AG09309 (cell line): Measurements from ENCODE around the gene PROCR.
A peak's percentile ranks its signal among the peaks of the same experiment; 100 is the strongest.
"Not testable (repeated sequence)": the region's sequence is repeated elsewhere in the genome, so short reads cannot be mapped to it uniquely, and the experiment has no call there.

Experiments
- DNase-seq: peaks from one replicate; pipeline ENCODE4 v3.0.0-alpha.2; 2010; ENCODE audit warnings: low read depth
- H3K4me3 ChIP-seq: 2 replicates; pipeline ENCODE4 v1.5.1; 2011; ENCODE audit warnings: mild to moderate bottlenecking, low read depth, low read length, moderate library complexity; ENCODE audit not compliant: control insufficient read depth
- TF ChIP-seq, protein P1 (sequence below): IDR thresholded peaks from 2 replicates; pipeline ENCODE4 v1.5.1; 2011; ENCODE audit warnings: mild to moderate bottlenecking, low read depth, low read length, inconsistent platforms; ENCODE audit not compliant: insufficient read depth, control insufficient read depth; ENCODE audit errors: missing control alignments

Gene PROCR

DNA sequence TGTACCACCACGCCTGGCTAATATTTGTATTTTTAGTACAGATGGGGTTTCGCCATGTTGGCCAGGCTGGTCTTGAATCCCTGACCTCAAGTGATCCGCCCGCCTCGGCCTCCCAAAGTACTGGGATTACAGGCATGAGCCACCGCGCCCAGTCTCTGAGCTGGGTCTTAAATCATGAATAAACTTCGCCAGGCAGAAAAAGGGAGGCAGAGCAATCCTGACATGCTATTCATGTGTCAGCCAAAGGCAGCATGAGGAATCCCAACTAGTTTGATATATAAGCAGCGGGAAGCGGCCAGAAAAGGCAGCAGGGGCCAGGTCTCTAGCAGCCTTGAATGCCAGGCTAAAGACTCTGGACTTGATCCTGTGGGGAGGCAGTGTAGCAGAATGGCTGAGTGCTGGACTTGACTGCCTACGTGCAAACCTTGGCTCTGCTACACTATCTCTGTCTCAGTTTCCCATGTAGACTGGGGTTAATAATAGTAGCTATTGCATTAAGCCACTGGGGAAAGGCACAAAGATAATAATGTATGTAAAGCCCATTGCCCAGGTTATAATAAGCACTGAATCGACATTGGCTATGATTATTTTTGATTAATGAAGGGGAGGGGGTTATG is 1.8 kb downstream of the PROCR start:
- TF ChIP-seq, protein P1, sequence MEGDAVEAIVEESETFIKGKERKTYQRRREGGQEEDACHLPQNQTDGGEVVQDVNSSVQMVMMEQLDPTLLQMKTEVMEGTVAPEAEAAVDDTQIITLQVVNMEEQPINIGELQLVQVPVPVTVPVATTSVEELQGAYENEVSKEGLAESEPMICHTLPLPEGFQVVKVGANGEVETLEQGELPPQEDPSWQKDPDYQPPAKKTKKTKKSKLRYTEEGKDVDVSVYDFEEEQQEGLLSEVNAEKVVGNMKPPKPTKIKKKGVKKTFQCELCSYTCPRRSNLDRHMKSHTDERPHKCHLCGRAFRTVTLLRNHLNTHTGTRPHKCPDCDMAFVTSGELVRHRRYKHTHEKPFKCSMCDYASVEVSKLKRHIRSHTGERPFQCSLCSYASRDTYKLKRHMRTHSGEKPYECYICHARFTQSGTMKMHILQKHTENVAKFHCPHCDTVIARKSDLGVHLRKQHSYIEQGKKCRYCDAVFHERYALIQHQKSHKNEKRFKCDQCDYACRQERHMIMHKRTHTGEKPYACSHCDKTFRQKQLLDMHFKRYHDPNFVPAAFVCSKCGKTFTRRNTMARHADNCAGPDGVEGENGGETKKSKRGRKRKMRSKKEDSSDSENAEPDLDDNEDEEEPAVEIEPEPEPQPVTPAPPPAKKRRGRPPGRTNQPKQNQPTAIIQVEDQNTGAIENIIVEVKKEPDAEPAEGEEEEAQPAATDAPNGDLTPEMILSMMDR = no peak
- DNase-seq = no peak
- no peak overlapping the region for H3K4me3 ChIP-seq

DNA sequence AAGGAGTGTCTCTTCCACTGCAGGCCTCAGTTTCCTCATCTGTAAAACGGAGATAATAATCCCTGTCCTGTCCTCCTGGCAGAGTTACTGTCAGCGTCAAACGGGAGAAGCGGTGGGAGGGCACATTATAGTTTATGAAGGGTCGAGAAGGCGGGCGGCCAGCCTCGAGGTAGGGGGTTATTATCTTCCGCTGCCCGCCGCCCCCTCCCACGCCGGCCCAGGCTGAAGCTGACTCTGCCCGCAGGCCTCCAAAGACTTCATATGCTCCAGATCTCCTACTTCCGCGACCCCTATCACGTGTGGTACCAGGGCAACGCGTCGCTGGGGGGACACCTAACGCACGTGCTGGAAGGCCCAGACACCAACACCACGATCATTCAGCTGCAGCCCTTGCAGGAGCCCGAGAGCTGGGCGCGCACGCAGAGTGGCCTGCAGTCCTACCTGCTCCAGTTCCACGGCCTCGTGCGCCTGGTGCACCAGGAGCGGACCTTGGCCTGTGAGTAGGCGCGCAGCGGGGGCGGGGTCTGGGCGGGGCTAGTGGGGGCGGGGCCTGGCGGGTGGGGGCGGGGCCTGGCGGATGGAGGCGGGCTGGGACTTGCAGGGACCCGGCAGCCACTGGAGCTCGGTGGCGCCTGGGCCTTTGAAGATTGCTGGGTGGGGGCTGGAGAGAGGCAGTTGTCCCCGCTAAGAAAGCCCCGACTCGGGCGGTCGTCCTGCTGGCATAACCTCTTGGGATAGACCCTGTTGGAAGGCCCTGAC is 2.8 kb downstream of the PROCR start:
- DNase-seq = no peak
- H3K4me3 ChIP-seq = no peak overlapping the region
- TF ChIP-seq, protein P1 = no peak

DNA sequence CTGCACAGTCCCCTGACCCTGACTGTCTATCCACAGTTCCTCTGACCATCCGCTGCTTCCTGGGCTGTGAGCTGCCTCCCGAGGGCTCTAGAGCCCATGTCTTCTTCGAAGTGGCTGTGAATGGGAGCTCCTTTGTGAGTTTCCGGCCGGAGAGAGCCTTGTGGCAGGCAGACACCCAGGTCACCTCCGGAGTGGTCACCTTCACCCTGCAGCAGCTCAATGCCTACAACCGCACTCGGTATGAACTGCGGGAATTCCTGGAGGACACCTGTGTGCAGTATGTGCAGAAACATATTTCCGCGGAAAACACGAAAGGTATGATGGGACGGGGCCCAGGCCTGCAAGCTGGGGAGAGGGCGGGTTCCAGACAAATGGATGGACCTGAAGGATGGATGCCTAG is 4.3 kb downstream of the PROCR start:
- no peak for DNase-seq
- no peak overlapping the region for H3K4me3 ChIP-seq
- TF ChIP-seq, protein P1 = no peak

DNA sequence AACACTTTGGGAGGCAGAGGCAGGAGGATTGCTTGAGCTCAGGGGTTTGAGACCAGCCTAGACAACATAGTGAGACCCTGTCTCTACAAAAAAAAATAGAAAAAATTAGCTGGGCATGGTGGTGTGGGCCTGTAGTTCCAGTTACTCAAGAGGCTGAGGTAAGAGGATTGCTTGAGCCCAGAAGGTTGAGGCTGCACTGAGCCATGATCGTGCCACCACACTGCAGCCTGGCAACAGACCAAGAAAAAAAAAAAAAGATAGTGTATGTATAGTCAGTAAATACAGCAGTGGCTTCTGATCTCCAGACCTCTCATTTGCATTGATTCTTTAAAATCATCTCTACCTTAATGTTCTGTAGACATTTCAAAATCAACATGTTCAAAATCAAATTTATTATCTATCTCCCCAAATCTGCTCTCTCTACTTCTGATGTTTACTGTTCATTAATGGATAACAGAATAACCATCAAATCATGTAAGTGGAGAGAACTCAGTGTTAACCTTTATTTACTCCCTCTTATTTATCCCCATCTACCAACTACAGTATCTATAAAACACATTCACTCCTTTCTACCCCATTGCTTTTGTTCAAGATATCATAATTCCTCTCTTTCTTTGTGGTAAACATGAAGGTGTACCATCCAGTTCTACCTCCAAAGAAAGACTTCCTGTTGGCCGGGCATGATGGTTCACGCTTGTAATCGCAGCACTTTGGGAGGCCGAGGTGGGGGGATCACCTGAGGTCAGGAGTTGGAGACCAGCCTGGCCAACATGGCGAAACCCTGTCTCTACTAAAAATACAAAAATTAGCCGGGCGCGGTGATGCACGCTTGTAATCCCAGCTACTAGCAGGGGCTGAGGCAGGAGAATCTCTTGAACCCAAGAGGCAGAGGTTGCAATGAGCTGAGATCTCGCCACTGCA is 7.7 kb downstream of the PROCR start:
- TF ChIP-seq, protein P1 = no peak
- no peak for DNase-seq
- no peak overlapping the region for H3K4me3 ChIP-seq

DNA sequence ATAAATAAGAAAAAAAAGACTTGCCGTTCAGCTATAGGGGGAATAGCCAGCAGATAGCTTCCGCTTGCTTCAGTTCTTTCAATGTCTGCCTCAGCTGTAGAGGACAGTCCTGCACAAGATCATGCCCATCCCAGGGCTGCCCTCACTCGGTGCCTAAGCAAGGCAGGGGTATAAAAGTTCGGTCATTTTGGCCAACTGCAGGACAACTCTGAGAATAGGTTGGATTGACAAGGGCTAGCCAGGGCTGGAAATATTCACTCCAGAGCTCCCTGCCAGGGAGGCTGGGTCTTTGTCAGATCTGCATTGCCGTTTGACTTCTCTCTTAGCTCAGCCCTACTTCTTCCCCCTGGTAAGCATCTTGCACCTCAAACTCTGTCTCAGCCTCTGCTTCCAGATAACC is 8.4 kb downstream of the PROCR start:
- DNase-seq = no peak
- H3K4me3 ChIP-seq = no peak overlapping the region
- TF ChIP-seq, protein P1 = no peak

DNA sequence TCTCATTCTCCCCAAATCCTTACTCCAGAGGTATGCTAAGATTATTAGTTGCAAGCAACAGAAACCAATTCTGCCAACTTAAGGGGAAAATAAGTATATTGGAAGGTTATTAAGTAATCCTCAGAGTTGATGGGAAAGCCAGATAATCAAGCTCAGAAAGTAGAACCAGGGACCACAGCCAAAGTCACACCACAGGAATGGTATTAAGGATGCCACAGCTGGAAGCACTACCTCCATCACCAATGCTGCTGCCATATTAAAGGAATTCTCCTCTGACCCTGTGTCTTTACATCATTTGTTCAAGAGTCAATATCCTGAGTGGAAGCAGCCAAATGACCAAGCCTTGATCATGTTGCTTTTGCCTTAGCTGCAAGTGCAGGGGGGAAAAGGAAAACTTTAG is 9.9 kb downstream of the PROCR start:
- TF ChIP-seq, protein P1 = no peak
- peak; percentile 20 for DNase-seq
- no peak overlapping the region for H3K4me3 ChIP-seq

DNA sequence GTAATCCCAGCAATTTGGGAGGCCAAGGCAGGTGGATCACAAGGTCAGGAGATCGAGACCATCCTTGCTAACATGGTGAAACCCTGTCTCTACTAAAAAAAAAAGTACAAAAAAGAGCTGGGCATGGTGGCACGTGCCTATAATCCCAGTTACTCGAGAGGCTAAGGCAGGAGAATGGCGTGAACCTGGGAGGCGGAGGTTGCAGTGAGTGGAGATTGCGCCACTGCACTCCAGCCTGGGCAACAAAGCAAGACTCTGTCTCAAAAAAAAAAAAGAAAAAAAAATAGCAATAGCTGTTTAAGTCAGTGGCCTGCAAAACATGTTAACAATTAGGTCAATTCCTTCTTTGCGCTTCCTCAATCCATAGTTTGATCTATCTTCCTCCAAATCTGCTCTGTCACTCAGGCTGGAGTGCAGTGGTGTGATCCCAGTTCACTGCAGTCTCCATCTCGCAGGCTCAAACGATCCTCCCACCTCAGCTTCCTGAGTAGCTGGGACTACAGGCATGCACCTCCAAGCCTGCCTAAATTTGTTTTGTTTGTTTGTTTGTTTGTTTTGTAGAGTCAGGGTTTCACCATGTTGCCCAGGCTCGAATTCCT is 14.9 kb downstream of the PROCR start:
- not testable (repeated sequence) for H3K4me3 ChIP-seq, DNase-seq
